Measurements from ENCODE around the gene MED13L. TPM values are rescaled to one million over a fixed set of nuclear protein-coding genes. Genes with fewer than 3 reads are reported as not detected.

MED13L gene
- total and polyA plus RNA-seq, 12 donors: 9.4 to 76.5 (median 64.2) TPM

GRCh38 chr12:116202433-116202832 lies 75.1 kb downstream of the MED13L start:
- H3K9me3 ChIP-seq: no peaks in the 10 kb centered on the region
- no peaks in the 10 kb centered on the region for H3K27me3 ChIP-seq
- intact Hi-C loops (cut with DNase I): no loop called here
- 80 to 87% methylated on average over 4 of the region's 4 CpGs for WGBS, 2 donors
- no peak overlapping the region for H3K27ac ChIP-seq
- DNase-seq (no peak), ATAC-seq (peak in 1 of 8 donors; percentile 42)
- TF ChIP-seq CTCF (IDR thresholded peaks at IDR 0.05): no peak
- no peak overlapping the region for H3K4me3 ChIP-seq
- H3K36me3 ChIP-seq: peaks cover 0 to 3% (median 0%) of the 10 kb centered on the region in 9 donors
- peaks cover 0 to 78% (median 50%) of the 10 kb centered on the region in 9 donors for H3K4me1 ChIP-seq

- Histone ChIP-seq H3K27ac (no peak overlapping the region), H3K4me1 (peaks cover 0 to 78% (median 55%) of the 10 kb centered on the region in 9 donors)
- WGBS, 2 donors: 84 to 90% methylated on average over 1 of the region's 1 CpG
Measured at GRCh38 chr12:116201908-116202307, 75.6 kb downstream of the MED13L start.

GRCh38 chr12:116201359-116201758 lies 76.1 kb downstream of the MED13L start:
- intact Hi-C loops (cut with DNase I): no loop called here
- no peak for TF ChIP-seq CTCF (IDR thresholded peaks at IDR 0.05)
- H3K9me3 ChIP-seq: no peaks in the 10 kb centered on the region
- peaks cover 0 to 78% (median 60%) of the 10 kb centered on the region in 9 donors for H3K4me1 ChIP-seq
- peaks cover 0 to 3% (median 0%) of the 10 kb centered on the region in 9 donors for H3K36me3 ChIP-seq
- ATAC-seq (no peak), DNase-seq (no peak)
- 88 to 89% methylated on average over 2 of the region's 2 CpGs for WGBS, 2 donors
- H3K27me3 ChIP-seq: no peaks in the 10 kb centered on the region
- no peak overlapping the region for H3K27ac ChIP-seq
- H3K4me3 ChIP-seq: no peak overlapping the region

More at GRCh38 chr12:116201908-116202307, 75.6 kb downstream of the MED13L start:
- no peak overlapping the region for H3K4me3 ChIP-seq
- TF ChIP-seq CTCF (IDR thresholded peaks at IDR 0.05): no peak
- no peak for DNase-seq
- no peaks in the 10 kb centered on the region for H3K9me3 ChIP-seq
- no peaks in the 10 kb centered on the region for H3K27me3 ChIP-seq
- intact Hi-C loops (cut with DNase I): no loop called here
- ATAC-seq: no peak
- peaks cover 0 to 3% (median 0%) of the 10 kb centered on the region in 9 donors for H3K36me3 ChIP-seq

- Histone ChIP-seq H3K27ac (no peak overlapping the region), H3K27me3 (no peaks in the 10 kb centered on the region), H3K4me1 (peaks cover 0 to 81% (median 66%) of the 10 kb centered on the region in 9 donors), H3K36me3 (peaks cover 0 to 3% (median 0%) of the 10 kb centered on the region in 9 donors), H3K4me3 (no peak overlapping the region), H3K9me3 (no peaks in the 10 kb centered on the region)
- WGBS, 2 donors: 92 to 100% methylated on average over 1 of the region's 1 CpG
- no peak for TF ChIP-seq CTCF (IDR thresholded peaks at IDR 0.05)
- DNase-seq: no peak
- intact Hi-C loops (cut with DNase I): no loop called here
- ATAC-seq: no peak
Measured at GRCh38 chr12:116200812-116201211, 76.7 kb downstream of the MED13L start.

Data from heart right ventricle (tissue), 16 donors.